Uterus (tissue), 4 donors: ENCODE measurements around the gene GCH1. TPM values are rescaled to one million over a fixed set of nuclear protein-coding genes. Genes with fewer than 3 reads are reported as not detected.

Source experiments
- DNase-seq, 2 donors: peaks; one replicate each; pipeline ENCODE4 v3.0.0-alpha.2; 2019 to 2020
- H3K27ac ChIP-seq, 2 donors: fragments of 200-600 bp; sonication (generic); 1 replicate in 1 of 2; 2 replicates in 1 of 2; pipeline ENCODE4 v1.5.1; 2016 to 2018
- H3K27me3 ChIP-seq, 2 donors: fragments of 200-600 bp; sonication (generic); one replicate each; pipeline ENCODE4 v1.5.1; 2018 to 2019; ENCODE audit warnings: control low read depth in 1 of 2
- H3K36me3 ChIP-seq, 2 donors: fragments of 200-600 bp; sonication (generic); one replicate each; pipeline ENCODE4 v1.5.1; 2019; ENCODE audit warnings: control low read depth in 1 of 2
- H3K4me1 ChIP-seq, 2 donors: fragments of 200-600 bp; sonication (generic); one replicate each; pipeline ENCODE4 v1.5.1; 2018 to 2019; ENCODE audit warnings: control low read depth in 1 of 2
- H3K4me3 ChIP-seq, 2 donors: fragments of 200-600 bp; sonication (generic); 1 replicate in 1 of 2; 2 replicates in 1 of 2; pipeline ENCODE4 v1.5.1; 2018 to 2019; ENCODE audit warnings: mild to moderate bottlenecking in 1 of 2
- H3K9me3 ChIP-seq, 2 donors: fragments of 200-600 bp; sonication (generic); one replicate each; pipeline ENCODE4 v1.5.1; 2019; ENCODE audit warnings: control low read depth in 1 of 2
- POLR2A ChIP-seq, 2 donors: fragments of 450-650 bp; IDR thresholded peaks; one replicate each; pipeline ENCODE4 v1.6.1; 2016; ENCODE audit warnings: antibody characterized with exemption in 2 of 2, mild to moderate bottlenecking in 1 of 2, moderate library complexity in 1 of 2
- intact Hi-C: fragments of 100-400 bp; cut with DNase I; formaldehyde crosslinking; loops from one replicate; pipeline ENCODE4 v1.15.1; 2023; ENCODE audit warnings: low total_unique reads
- total RNA-seq, 4 donors: library from RNA; depleted of rRNA in 3 of 4; stranded (reverse); fragments of >200 nt in 3 of 4; gene quantifications; one replicate each; pipeline versions ENCODE4 v1.1.0 to v1.2.4, GENCODE V29; 2014 to 2023
- TF ChIP-seq, protein P1 (sequence below), 4 experiments: fragments of 200-600 bp in 2 of 4; fragments of 450-650 bp in 2 of 4; sonication (generic) in 2 of 4; IDR thresholded peaks; one replicate each; pipeline ENCODE4 v1.5.1; 2016 to 2019; ENCODE audit warnings: antibody characterized with exemption in 4 of 4, mild to moderate bottlenecking in 2 of 4, moderate library complexity in 1 of 4
- donor health status: DM: yes; HTN: yes; CAD: no.

GCH1 gene
- total RNA-seq, 4 donors from 2014 or later = 3.2 to 10.6 (median 4.1) TPM

DNA sequence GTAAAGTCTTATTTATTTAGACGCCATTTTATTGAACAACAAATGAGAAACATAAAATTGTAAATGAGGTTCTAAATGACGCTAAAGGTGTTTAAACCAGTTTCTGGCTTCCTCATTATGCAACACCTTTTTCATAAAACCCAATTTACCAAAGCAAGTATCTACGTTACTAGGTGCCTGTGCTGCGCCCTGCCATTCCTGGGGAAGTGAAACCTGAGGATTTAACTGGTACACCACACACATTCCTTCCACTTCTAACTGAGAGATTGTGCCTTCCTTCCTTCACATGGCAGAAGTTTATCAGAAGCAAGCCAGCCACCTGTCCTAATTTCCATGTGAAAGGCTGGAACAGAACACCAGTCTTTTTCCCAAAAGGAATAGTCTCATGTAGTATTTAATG, 40.3 kb upstream of the GCH1 start:
- no peaks in the 10 kb centered on the region for H3K4me1 ChIP-seq
- no peak overlapping the region for H3K27ac ChIP-seq
- intact Hi-C loops = no loop called here
- H3K4me3 ChIP-seq = no peak overlapping the region
- DNase-seq = no peak
- no peaks in the 10 kb centered on the region for H3K27me3 ChIP-seq
- H3K36me3 ChIP-seq = no peaks in the 10 kb centered on the region
- no peaks in the 10 kb centered on the region for H3K9me3 ChIP-seq
- TF ChIP-seq, protein P1, sequence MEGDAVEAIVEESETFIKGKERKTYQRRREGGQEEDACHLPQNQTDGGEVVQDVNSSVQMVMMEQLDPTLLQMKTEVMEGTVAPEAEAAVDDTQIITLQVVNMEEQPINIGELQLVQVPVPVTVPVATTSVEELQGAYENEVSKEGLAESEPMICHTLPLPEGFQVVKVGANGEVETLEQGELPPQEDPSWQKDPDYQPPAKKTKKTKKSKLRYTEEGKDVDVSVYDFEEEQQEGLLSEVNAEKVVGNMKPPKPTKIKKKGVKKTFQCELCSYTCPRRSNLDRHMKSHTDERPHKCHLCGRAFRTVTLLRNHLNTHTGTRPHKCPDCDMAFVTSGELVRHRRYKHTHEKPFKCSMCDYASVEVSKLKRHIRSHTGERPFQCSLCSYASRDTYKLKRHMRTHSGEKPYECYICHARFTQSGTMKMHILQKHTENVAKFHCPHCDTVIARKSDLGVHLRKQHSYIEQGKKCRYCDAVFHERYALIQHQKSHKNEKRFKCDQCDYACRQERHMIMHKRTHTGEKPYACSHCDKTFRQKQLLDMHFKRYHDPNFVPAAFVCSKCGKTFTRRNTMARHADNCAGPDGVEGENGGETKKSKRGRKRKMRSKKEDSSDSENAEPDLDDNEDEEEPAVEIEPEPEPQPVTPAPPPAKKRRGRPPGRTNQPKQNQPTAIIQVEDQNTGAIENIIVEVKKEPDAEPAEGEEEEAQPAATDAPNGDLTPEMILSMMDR (IDR thresholded peaks at IDR 0.05) = no peak
- TF ChIP-seq POLR2A (IDR thresholded peaks at IDR 0.05) = no peak

DNA sequence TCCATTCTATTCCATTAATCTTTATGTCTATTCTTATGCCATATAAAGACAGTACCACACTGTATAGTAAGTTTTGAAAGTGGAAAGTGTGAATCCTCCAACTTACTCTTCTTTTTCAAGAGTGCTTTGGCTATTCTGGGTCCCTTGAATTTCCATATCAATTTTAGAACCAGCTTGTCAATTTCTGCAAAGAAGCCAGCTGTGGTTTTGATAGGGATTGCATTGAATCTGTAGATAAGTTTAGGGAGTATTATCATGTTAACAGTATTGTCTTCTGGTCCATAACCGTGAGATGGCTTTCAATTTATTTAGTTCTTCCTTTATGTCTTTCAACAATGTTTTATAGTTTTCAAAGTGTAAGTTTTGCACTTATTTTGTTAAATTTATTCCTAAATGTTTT, 34.2 kb upstream of the GCH1 start:
- Histone ChIP-seq H3K36me3 (no peaks in the 10 kb centered on the region), H3K27ac (no peak overlapping the region), H3K4me1 (no peaks in the 10 kb centered on the region), H3K27me3 (no peaks in the 10 kb centered on the region), H3K4me3 (no peak overlapping the region), H3K9me3 (no peaks in the 10 kb centered on the region)
- no peak for DNase-seq
- TF ChIP-seq POLR2A (IDR thresholded peaks at IDR 0.05) = no peak
- TF ChIP-seq, protein P1 (IDR thresholded peaks at IDR 0.05) = no peak
- intact Hi-C loops = no loop called here

DNA sequence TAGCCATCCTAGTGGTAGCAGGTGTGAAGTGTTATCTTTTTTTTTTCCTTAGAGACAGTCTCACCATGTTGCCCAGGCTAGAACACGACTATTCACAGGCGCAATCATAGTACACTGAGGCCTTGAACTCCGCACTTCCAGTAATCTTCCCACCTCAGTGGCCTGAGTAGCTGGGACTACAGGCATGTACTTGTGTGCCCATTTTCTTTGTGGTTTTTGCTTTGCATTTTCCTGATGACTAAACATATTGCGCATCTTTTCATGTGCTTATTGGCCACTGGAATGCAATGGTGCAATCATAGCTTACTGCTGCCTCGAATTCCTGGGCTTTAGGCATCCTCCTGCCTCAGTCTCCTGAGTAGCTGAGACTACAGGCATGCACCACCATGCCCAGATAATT, 33.3 kb upstream of the GCH1 start:
- intact Hi-C loops = no loop called here
- H3K27me3 ChIP-seq = no peaks in the 10 kb centered on the region
- no peaks in the 10 kb centered on the region for H3K9me3 ChIP-seq
- no peaks in the 10 kb centered on the region for H3K36me3 ChIP-seq
- no peak overlapping the region for H3K27ac ChIP-seq
- no peak overlapping the region for H3K4me3 ChIP-seq
- DNase-seq = no peak
- H3K4me1 ChIP-seq = no peaks in the 10 kb centered on the region
- no peak for TF ChIP-seq POLR2A (IDR thresholded peaks at IDR 0.05)
- TF ChIP-seq, protein P1 (IDR thresholded peaks at IDR 0.05) = no peak

DNA sequence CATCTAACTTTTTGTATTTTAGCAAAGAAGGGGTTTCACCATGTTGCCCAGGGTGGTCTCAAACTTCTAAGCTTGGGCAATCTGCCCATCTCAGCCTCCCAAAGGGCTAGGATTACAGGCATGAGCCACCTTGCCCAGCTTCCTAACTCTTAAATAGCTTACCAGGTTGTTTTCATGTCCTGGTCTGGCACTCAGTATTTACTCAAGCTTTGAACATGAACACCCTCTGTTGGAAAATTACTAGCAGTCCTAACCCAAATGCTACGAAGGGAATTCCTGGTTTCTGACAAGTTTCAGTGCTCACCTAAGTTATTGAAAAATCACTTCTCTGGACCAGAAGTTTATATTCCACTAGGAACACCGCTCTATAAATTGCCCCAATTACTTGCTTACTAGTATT, 32.5 kb upstream of the GCH1 start:
- intact Hi-C loops = no loop called here
- TF ChIP-seq, protein P1 (IDR thresholded peaks at IDR 0.05) = no peak
- TF ChIP-seq POLR2A (IDR thresholded peaks at IDR 0.05) = no peak
- H3K27me3 ChIP-seq = no peaks in the 10 kb centered on the region

DNA sequence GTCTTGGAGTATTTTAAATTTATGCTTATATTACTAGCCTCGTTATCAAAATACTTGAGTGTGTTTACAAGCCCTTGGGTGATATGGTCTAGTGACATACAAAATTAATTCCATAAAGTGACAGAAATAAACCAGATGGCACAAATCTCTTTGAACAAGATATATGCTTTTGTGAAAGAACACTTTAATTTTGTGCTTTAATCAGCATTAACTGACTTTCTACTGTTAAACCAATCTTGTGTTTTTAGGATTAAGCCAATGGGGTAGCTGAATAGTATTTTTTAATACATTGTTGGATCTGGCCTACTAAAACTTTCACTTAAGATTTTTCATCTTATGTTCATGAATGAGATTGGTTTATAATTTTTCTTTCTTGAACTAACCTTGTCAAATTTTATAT, 30.4 kb upstream of the GCH1 start:
- no peaks in the 10 kb centered on the region for H3K36me3 ChIP-seq
- DNase-seq = no peak
- H3K4me3 ChIP-seq = no peak overlapping the region
- H3K9me3 ChIP-seq = no peaks in the 10 kb centered on the region
- no peaks in the 10 kb centered on the region for H3K4me1 ChIP-seq
- TF ChIP-seq, protein P1 (IDR thresholded peaks at IDR 0.05) = no peak
- no peak overlapping the region for H3K27ac ChIP-seq
- no peaks in the 10 kb centered on the region for H3K27me3 ChIP-seq
- intact Hi-C loops = no loop called here

More for the DNA sequence above, 32.5 kb upstream of the GCH1 start:
- Histone ChIP-seq H3K36me3 (no peaks in the 10 kb centered on the region), H3K4me3 (no peak overlapping the region), H3K27ac (no peak overlapping the region), H3K9me3 (no peaks in the 10 kb centered on the region), H3K4me1 (no peaks in the 10 kb centered on the region)
- DNase-seq = no peak
